HUES6 (cell line): Measurements from ENCODE around the gene ARMC7.
A peak's percentile ranks its signal among the peaks of the same experiment; 100 is the strongest.

Source experiments
- H3K27ac ChIP-seq: 2 replicates; pipeline ENCODE4 v1.7.0; 2013; ENCODE audit warnings: low read depth, mild to moderate bottlenecking, low read length, inconsistent platforms
- H3K27me3 ChIP-seq: 2 replicates; pipeline ENCODE4 v1.6.1; 2013; ENCODE audit warnings: low read length; ENCODE audit not compliant: control insufficient read depth, insufficient read depth
- H3K36me3 ChIP-seq: 2 replicates; pipeline ENCODE4 v1.6.1; 2013; ENCODE audit warnings: low read length; ENCODE audit not compliant: control insufficient read depth, insufficient read depth
- H3K4me1 ChIP-seq: 2 replicates; pipeline ENCODE4 v1.6.1; 2013; ENCODE audit warnings: low read length; ENCODE audit not compliant: control insufficient read depth, insufficient read depth
- H3K4me3 ChIP-seq: 2 replicates; pipeline ENCODE4 v1.5.1; 2013; ENCODE audit warnings: low read depth, low read length
- H3K9ac ChIP-seq: one replicate; pipeline ENCODE4 v1.6.1; 2013; ENCODE audit warnings: mild to moderate bottlenecking, low read length
- H3K9me3 ChIP-seq: 2 replicates; pipeline ENCODE4 v1.6.1; 2013; ENCODE audit warnings: low read depth, low read length; ENCODE audit not compliant: control insufficient read depth, insufficient read depth

ARMC7 gene

DNA sequence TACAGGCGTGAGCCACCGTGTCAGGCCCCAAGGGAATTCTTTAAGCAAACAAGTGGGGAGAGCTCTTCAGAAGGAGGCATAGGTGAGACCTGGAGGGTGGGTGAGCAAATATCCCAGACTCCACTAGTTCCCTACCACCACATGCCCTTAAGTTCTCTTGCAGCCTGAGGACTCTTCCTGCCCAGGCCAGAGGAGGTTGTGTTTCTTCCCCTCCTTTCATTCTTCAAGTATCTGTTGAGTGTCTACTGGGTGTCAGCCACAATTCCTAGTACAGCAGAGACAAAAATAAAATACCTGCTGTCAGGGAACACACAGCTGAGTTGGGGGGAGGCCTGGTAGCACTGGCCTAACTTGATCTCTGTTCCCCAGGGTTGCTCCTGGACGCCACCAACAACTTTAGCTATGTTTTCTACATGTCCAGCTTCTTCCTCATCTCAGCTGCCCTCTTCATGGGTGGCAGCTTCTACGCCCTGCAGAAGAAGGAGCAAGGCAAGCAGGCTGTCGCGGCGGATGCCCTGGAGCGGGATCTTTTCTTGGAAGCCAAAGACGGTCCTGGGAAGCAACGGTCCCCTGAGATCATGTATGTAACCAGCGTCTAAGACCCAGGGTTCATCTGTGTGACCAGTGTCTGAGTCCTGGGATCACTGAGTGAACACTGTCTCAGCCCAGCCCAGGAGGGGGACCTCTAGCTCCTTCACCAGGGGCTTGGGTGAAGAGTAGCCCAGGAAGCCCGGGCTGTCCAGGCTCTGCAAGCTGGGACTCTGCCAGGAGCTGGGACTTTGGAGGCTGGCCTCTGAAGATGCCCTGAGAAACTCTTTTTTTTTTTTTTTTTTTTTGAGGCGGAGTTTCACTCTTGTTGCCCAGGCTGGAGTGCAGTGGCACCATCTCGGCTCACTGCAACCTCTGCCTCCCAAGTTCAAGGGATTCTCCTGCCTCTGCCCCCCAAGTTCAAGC lies 5.9 kb upstream of the ARMC7 start:
- H3K27me3 ChIP-seq: no peaks in the 10 kb centered on the region
- H3K4me1 ChIP-seq: peaks cover 13% of the 10 kb centered on the region; the same call in 1 of the 2 replicates
- no peak overlapping the region for H3K27ac ChIP-seq
- no peak overlapping the region for H3K4me3 ChIP-seq
- no peak overlapping the region for H3K9ac ChIP-seq
- peaks cover 27% of the 10 kb centered on the region for H3K36me3 ChIP-seq
- H3K9me3 ChIP-seq: no peaks in the 10 kb centered on the region

DNA sequence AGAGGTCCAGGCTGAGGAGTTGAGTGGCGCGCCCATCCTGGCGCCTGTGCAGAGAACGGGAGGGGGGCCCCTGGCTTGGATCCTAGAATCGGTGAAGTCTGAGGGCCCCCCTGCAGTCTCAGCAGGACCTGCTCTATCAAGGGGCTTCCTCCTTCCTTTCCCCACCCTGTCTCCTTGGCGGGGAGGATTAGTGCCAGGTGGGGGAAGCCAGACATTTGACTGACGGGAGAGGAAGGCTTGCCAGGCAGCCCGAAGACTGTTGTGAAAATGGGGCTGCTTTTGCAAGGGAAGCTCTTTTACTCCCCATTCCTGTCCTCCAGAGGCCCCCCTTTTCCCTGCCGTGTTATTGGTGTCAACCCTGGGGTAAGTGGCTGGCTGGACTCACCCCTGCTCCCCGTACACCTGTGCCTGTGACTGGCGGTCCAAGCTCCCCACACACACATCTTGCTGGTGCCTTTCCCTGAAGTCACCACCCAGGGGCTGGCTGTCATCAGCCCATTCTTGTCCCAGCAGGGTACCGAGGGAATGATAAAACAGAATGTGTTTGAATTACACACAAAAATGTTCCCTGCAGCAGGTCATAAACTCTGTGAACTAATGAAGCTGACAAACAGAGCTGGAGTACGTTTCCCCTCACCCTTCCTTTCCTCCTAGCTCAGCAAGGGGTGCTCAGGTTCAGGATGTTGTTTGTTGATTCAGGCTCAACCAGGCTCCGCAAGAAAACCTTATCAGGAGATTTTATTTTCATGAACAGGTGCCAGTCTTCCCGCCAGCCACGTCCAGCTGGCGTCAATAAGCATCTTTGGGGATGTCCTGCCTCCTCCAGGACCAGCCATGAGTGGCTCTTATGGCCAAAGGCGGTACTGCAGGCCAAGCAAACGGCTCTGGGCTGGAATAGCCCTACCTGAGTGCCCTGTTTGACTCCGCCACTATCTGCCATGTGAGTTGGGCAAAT lies 4.4 kb upstream of the ARMC7 start:
- H3K27ac ChIP-seq: no peak overlapping the region
- H3K4me1 ChIP-seq: peaks cover 19% of the 10 kb centered on the region; the same call in 1 of the 2 replicates
- no peak overlapping the region for H3K4me3 ChIP-seq
- H3K9ac ChIP-seq: no peak overlapping the region
- peaks cover 14% of the 10 kb centered on the region for H3K36me3 ChIP-seq
- no peaks in the 10 kb centered on the region for H3K9me3 ChIP-seq
- no peaks in the 10 kb centered on the region for H3K27me3 ChIP-seq

DNA sequence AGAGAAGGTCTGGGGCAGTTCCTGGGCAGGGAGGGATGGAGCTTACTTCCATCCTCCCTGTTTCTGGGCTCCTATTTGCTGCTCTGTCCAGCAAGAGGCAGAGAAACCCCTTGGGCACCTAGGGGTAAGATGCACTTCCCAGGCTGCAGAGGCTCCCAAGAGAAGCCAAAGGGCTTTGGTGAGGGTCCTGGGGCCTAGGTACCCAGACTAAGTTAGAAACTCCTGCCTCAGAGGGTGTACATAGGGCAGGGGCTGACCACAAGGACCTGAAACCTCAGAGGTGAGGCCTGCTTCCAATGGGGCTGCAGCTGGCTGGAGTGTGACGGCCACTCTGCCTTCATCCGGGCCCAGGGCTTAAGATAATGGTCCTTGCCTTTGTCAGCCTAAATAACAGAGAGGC lies 1.6 kb upstream of the ARMC7 start:
- Histone ChIP-seq H3K4me3 (no peak overlapping the region), H3K9ac (no peak overlapping the region), H3K9me3 (no peaks in the 10 kb centered on the region), H3K27ac (no peak overlapping the region), H3K36me3 (peaks cover 10% of the 10 kb centered on the region), H3K27me3 (no peaks in the 10 kb centered on the region), H3K4me1 (peaks cover 11% of the 10 kb centered on the region; the same call in 1 of the 2 replicates)

DNA sequence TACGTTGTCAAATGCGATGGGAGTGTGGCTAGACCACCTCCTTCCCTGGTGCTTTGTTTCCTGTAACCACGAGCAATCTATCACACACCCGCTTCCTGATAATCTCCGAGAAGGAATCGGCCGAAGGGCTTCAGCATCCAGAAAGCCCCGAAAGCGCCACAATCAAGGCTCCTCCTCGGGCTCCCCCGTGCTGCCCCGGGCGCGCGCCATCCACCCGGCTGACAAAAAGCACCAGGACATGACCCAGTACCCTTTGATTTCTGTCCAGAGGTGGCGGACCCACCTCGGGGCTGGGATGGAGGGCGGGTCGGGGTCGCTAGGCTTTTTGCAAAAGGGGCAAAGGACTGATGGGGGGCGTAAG lies 743 bp upstream of the ARMC7 start:
- H3K27me3 ChIP-seq: no peaks in the 10 kb centered on the region
- H3K4me3 ChIP-seq: peak overlapping the region; percentile 76
- H3K9me3 ChIP-seq: no peaks in the 10 kb centered on the region
- peak overlapping the region; percentile 67 for H3K9ac ChIP-seq
- H3K27ac ChIP-seq: no peak overlapping the region
- peaks cover 4% of the 10 kb centered on the region; the same call in 1 of the 2 replicates for H3K36me3 ChIP-seq
- H3K4me1 ChIP-seq: peaks cover 14% of the 10 kb centered on the region; the same call in 1 of the 2 replicates

DNA sequence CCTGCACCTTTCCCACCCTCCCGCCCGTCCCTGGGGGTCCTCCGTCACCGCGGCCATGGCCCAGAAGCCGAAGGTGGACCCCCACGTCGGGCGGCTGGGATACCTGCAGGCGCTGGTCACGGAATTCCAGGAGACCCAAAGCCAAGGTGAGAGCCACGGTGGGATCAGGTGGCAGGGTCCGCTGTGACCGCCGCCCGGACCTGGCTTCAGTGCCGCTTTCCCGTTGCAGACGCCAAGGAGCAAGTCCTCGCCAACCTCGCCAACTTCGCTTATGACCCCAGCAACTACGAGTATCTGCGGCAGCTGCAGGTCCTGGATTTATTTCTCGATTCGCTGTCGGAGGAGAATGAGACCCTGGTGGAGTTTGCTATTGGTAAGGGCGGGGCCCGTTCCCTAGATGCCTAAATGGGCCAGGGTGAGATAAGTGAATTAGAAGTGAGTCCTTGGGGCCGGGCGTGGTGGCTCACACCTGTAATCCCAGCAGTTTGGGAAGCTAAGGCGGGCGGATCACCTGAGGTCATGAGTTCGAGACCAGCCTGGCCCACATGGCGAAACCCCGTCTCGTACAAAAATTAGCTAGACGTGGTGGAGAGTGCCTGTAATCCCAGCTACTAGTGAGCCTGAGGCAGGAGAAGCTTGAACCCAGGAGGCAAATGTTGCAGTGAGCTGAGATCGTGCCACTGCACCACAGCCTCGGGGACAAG lies 617 bp downstream of the ARMC7 start:
- no peak overlapping the region for H3K27ac ChIP-seq

DNA sequence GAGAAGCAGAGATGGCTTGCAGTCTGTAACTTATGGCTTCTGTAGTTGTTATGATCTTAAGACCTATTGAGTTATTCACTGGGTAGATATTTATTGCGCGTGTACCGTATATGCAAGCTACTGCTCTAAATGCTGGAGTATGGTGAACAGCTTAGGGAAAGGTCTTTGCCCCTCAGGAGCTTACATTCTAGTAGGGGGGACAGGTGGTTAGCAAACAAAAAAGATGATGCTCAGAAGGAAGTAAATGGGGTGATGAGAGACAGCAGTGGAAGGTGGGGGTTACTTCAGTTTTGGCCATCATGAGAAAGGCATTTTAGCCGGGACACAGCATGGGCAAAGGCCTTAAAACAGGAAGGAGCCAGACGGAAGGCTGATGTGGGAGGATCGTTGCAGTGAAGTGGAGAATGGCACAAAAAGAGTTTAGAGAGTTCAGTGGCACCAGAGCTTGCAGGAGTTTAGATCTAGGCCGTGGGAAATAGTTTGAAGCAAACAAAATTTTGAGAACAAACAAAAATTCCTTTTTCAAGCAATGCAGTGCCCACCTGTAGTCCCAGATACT lies 2.1 kb downstream of the ARMC7 start:
- H3K27ac ChIP-seq: no peak overlapping the region
- H3K27me3 ChIP-seq: no peaks in the 10 kb centered on the region
- H3K36me3 ChIP-seq: peaks cover 12% of the 10 kb centered on the region
- H3K9ac ChIP-seq: no peak overlapping the region
- peaks cover 13% of the 10 kb centered on the region; the same call in 1 of the 2 replicates for H3K4me1 ChIP-seq
- H3K9me3 ChIP-seq: no peaks in the 10 kb centered on the region
- H3K4me3 ChIP-seq: no peak overlapping the region

More for the DNA sequence above, 617 bp downstream of the ARMC7 start:
- peak overlapping the region; percentile 67 for H3K9ac ChIP-seq
- H3K4me1 ChIP-seq: peaks cover 16% of the 10 kb centered on the region; the same call in 1 of the 2 replicates
- H3K36me3 ChIP-seq: peaks cover 3% of the 10 kb centered on the region; the same call in 1 of the 2 replicates
- no peaks in the 10 kb centered on the region for H3K9me3 ChIP-seq
- peak overlapping the region; percentile 76 for H3K4me3 ChIP-seq
- no peaks in the 10 kb centered on the region for H3K27me3 ChIP-seq

DNA sequence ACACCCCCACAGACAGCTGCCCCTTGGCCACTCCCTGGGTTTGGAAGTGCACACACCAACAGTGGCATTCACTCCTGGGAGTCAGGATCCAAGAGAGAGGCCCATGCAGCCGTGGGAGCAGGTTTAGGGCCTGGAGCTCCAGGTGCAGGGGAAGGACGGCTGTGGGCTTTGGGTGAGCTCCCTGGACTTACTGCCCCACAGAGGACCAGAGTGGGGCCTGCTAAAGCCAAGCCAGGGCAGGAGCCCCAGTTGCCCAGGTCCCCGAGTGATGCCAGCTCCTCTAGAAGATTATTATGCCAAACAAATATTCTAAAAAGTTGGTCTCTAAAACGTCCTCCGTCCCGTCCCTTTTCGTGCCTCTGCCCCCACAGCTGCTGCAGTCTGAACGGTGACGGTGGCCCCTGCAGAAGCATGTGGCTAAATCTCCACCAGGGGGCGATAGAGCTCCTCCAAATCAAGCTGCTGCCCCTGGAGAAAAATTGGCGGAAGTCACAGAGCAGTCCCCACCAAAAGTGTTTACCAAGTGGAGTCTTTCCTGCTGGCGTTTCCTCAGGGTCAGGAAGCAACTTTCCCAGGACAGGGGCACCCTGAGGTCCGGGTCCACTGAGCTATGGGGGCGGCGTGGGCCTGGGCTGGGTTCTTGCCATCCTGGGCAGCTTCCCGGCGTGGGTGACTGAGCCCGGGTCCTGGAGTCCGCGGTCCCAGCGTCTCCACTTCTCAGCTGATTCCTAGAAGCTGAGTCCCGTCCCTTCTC lies 4.2 kb downstream of the ARMC7 start:
- peaks cover 12% of the 10 kb centered on the region; the same call in 1 of the 2 replicates for H3K4me1 ChIP-seq
- no peak overlapping the region for H3K27ac ChIP-seq
- H3K9ac ChIP-seq: no peak overlapping the region
- H3K9me3 ChIP-seq: no peaks in the 10 kb centered on the region
- peaks cover 14% of the 10 kb centered on the region for H3K36me3 ChIP-seq
- H3K27me3 ChIP-seq: no peaks in the 10 kb centered on the region
- 0 out of 2 replicates have a peak overlapping the region, but pooled peaks have one; percentile 19 for H3K4me3 ChIP-seq

DNA sequence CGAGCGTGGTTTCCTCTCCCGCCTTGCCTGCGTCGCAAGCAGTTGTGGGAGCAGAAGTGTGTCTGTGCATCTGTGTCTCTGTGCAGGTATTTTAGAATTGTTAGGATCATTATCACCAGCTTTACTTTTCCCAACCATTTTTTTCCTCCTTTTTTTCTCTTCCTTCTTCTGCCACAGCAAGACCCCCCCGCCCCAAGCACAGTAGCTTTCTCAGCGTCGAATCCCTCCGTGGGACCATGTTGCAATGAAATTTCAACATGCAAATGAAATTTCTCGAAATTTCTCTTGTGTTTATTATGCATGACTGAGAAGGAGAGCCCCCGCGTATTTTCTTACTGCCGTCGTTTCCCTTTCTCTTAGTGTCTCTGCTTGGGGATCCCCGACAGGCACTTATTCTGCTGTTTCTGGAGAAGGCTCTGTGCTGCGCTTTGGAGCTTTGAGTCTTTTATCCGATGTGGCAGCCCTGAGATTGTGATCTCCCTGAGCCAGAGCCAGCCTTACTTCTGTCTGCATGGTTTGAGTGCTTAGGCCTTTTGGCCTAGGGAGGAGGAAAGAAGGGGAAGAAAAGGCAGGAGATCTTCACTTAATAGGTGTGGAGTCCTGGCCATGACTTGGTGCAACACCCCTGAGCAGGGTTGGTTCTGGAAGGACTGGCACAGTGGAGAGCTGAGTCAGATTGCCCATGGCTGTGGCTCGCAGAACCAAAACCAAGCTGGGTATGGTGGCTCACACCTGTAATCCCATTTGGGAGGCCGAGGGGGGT lies 5.0 kb downstream of the ARMC7 start:
- no peaks in the 10 kb centered on the region for H3K9me3 ChIP-seq
- 0 out of 2 replicates have a peak overlapping the region, but pooled peaks have one; percentile 19 for H3K4me3 ChIP-seq
- no peak overlapping the region for H3K9ac ChIP-seq
- peaks cover 14% of the 10 kb centered on the region for H3K36me3 ChIP-seq
- H3K27ac ChIP-seq: no peak overlapping the region
- H3K27me3 ChIP-seq: no peaks in the 10 kb centered on the region
- peaks cover 7% of the 10 kb centered on the region; the same call in 1 of the 2 replicates for H3K4me1 ChIP-seq

DNA sequence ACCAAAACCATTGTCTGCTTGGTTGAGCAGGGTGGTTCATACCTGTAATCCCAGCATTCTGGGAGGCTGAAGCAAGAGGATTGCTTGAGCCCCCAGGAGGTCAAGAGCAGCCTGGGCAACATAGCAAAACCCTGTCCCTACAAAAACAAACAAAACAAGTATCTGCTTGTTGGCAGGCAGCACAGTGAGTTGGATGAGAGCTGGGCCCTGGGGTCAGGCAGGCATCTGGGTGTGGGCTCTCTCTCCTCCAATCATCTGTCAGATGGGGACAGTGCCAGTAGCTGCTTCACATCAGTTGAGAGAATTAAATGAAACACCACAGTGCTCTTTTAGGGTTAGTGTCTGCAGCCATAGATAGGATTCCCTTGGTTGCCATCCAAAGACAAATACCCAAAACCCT lies 5.8 kb downstream of the ARMC7 start:
- no peaks in the 10 kb centered on the region for H3K9me3 ChIP-seq
- H3K27ac ChIP-seq: no peak overlapping the region
- no peaks in the 10 kb centered on the region for H3K27me3 ChIP-seq
- H3K36me3 ChIP-seq: peaks cover 16% of the 10 kb centered on the region
- H3K4me1 ChIP-seq: peaks cover 7% of the 10 kb centered on the region; the same call in 1 of the 2 replicates
- no peak overlapping the region for H3K9ac ChIP-seq
- no peak overlapping the region for H3K4me3 ChIP-seq
